GM19035 (cell line): Measurements from ENCODE around the gene DNM3.

Experiments used
- ATAC-seq: cut with Tn5 transposase; IDR thresholded peaks from one replicate; pipeline ENCODE4 v1.9.1; 2021; ENCODE audit not compliant: unreplicated experiment

Gene DNM3

GRCh38 chr1:172383536-172383935, 542.2 kb downstream of the DNM3 start:
- no peak for ATAC-seq

GRCh38 chr1:172384656-172385055, 543.4 kb downstream of the DNM3 start:
- no peak for ATAC-seq

GRCh38 chr1:172386046-172386445, 544.7 kb downstream of the DNM3 start:
- no peak for ATAC-seq

- no peak for ATAC-seq
These were observed 547.2 kb downstream of the DNM3 start for GRCh38 chr1:172388490-172388889.

GRCh38 chr1:172390301-172390682, 549.0 kb downstream of the DNM3 start:
- no peak for ATAC-seq

- peak; percentile 54 for ATAC-seq
These were observed 549.6 kb downstream of the DNM3 start for GRCh38 chr1:172390683-172391551.

- ATAC-seq = no peak
These were observed 550.7 kb downstream of the DNM3 start for GRCh38 chr1:172391976-172392375.

- no peak for ATAC-seq
These were observed 552.1 kb downstream of the DNM3 start for GRCh38 chr1:172393354-172393753.

GRCh38 chr1:172394141-172394751, 552.9 kb downstream of the DNM3 start:
- peak; percentile 65 for ATAC-seq

- no peak for ATAC-seq
These were observed 553.5 kb downstream of the DNM3 start for GRCh38 chr1:172394811-172395210.

- ATAC-seq = no peak
These were observed 554.3 kb downstream of the DNM3 start for GRCh38 chr1:172395576-172395975.

GRCh38 chr1:172397221-172397620, 555.9 kb downstream of the DNM3 start:
- no peak for ATAC-seq

- ATAC-seq = no peak
These were observed 556.3 kb downstream of the DNM3 start for GRCh38 chr1:172397633-172398032.

- ATAC-seq = no peak
These were observed 556.9 kb downstream of the DNM3 start for GRCh38 chr1:172398193-172398592.

GRCh38 chr1:172398970-172399755, 557.9 kb downstream of the DNM3 start:
- ATAC-seq = peak; percentile 36

GRCh38 chr1:172399756-172400721, 558.7 kb downstream of the DNM3 start:
- no peak for ATAC-seq

- no peak for ATAC-seq
These were observed 559.4 kb downstream of the DNM3 start for GRCh38 chr1:172400722-172401105.

- no peak for ATAC-seq
These were observed 560.2 kb downstream of the DNM3 start for GRCh38 chr1:172401477-172401876.

- no peak for ATAC-seq
These were observed 560.6 kb downstream of the DNM3 start for GRCh38 chr1:172401892-172402291.

GRCh38 chr1:172402878-172403569, 561.7 kb downstream of the DNM3 start:
- no peak for ATAC-seq
